ENCODE results near the gene PGBD2.
"Not testable (repeated sequence)": the region's sequence is repeated elsewhere in the genome, so short reads cannot be mapped to it uniquely, and the experiment has no call there.

Gene PGBD2

DNA sequence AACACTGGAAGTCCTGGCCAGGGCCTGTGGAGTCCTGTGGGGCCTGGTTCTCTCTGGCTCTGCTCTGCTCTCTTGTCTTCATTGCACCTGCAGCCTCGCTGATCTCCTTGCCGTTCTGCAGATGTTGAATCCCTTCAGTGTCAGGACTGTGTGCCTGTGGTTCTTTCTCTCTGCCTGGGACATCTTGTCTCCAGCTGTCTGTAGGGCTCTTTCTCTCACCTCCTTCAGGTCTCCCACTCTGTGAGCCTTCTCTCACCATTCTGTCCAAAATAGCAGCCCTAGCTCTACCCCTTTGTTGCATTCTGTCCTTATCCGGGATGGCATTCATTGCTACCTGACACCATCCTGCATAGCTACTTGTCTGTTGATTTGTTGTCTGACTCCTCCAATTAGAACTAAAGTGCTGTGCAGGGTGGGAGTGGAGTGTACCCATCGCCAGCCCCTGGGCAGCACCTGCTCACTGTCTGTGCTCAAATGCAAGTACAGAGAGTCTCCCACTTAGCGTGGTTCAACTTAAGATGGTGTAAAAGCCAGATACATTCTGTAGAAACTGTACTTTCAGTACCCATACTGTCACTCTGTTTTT, 8.9 kb downstream of the PGBD2 start:
- TF ChIP-seq, protein P1, sequence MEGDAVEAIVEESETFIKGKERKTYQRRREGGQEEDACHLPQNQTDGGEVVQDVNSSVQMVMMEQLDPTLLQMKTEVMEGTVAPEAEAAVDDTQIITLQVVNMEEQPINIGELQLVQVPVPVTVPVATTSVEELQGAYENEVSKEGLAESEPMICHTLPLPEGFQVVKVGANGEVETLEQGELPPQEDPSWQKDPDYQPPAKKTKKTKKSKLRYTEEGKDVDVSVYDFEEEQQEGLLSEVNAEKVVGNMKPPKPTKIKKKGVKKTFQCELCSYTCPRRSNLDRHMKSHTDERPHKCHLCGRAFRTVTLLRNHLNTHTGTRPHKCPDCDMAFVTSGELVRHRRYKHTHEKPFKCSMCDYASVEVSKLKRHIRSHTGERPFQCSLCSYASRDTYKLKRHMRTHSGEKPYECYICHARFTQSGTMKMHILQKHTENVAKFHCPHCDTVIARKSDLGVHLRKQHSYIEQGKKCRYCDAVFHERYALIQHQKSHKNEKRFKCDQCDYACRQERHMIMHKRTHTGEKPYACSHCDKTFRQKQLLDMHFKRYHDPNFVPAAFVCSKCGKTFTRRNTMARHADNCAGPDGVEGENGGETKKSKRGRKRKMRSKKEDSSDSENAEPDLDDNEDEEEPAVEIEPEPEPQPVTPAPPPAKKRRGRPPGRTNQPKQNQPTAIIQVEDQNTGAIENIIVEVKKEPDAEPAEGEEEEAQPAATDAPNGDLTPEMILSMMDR (IDR thresholded peaks at IDR 0.05), result no peak
- no peak overlapping the region for H3K4me3 ChIP-seq
- no peak for DNase-seq (ENCODE audit: low spot score)
- H3K27ac ChIP-seq, result no peak overlapping the region

DNA sequence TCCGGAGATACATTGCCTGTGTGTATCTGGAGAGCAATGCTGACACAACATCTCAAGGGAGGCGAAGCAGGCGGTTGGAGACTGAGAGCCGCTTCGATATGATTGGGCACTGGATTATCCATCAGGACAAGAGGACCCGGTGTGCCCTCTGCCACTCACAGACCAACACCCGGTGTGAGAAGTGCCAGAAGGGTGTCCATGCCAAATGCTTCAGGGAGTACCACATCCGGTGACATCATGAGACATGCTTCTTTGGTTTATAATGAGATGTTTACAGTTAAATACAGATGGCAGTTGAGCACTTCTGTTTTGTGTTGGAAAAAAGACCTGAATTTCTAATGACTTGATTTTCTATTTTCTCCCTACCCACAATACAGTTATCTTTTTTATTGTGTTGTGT, 12.1 kb downstream of the PGBD2 start:
- TF ChIP-seq, protein P1 (IDR thresholded peaks at IDR 0.05), result no peak
- Histone ChIP-seq H3K4me3 (no peak overlapping the region), H3K27ac (no peak overlapping the region)
- DNase-seq (ENCODE audit: low spot score), result no peak

DNA sequence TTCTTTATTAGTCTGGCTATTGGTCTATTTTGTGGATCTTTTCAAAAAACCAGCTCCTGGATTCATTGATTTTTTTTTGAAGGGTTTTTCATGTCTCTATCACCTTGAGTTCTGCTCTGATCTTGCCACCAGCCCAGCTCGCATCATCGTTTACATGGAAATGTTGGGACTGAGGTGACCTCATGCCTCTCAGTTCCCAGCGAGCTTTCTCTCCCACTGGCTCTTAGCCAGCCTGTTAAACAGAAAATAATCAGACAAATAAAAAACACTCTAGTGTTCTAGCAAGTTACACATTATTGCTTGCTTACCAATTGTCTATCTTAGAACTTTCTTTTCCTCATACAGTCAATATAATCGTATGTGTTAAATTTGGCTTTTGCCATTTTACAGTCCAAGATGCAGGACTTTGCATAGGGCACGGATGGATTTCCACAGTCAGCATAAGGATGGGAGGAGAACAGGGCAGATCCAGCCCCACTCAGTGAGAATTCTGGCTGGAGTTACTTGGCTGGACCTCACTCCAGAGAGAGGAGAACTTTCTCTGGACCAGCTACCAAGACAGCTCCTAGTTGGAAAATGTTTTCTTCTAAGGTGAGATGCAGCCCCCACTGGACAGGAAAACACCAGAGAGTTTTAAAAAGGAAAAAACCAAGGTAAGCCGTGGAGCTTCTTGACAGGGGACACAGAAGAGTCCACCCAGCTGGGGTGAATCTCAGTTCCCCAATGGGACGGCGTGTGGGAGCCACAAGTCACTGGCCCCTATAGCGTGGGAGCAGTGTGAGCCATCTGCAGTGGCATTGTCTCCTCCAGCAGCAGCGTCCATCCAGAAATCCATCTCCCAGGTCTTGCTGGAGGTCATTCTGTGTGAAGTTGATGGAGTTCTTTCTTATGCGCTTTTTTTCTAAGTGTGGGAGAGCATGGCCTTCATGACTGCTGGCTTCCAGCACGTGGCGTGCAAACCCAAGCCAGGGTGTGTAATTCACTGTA, 17.6 kb downstream of the PGBD2 start:
- H3K4me3 ChIP-seq, result no peak overlapping the region
- DNase-seq (ENCODE audit: low spot score), result no peak
- TF ChIP-seq, protein P1 (IDR thresholded peaks at IDR 0.05), result no peak
- H3K27ac ChIP-seq, result no peak overlapping the region

DNA sequence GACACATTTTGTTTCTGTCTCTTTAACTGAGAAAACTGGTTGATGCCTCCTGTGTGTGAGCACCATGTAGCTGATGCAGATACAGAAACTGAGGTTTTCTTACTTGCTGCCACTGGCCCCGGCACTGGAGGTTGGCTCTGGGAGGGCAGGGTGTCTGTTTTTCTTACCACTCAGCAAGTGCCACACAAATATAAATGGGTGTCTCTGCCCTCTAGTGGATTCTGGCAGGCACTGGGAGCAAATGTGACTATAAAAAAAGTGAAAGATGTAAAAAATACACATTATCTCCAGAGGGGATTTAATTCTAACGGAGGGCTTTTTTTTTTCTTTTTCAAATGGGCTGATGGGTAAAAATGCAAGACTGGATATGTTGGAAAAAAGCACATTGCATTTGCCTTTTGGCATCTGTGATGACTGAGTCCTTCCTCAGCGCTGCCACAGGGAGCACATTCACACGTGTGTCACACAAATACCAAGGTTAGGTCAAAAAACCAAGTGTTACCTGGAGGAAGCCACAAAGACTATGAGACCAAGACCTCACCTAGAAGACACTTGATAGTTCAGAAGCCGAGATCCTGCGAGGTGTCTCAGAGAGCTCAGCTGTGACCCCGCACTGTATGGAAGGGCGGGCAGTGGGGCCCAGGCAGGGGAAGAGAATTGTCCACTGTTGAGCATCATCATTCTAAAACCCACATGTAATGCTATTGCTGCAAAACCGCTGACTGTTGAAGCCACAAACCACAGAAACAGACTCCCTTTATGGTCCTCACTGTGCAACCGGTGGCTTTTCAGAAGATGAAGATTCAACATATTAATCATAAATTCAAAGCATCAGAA, 18.9 kb downstream of the PGBD2 start:
- H3K4me3 ChIP-seq, result no peak overlapping the region
- TF ChIP-seq, protein P1 (IDR thresholded peaks at IDR 0.05), result no peak
- H3K27ac ChIP-seq, result no peak overlapping the region
- no peak for DNase-seq (ENCODE audit: low spot score)

DNA sequence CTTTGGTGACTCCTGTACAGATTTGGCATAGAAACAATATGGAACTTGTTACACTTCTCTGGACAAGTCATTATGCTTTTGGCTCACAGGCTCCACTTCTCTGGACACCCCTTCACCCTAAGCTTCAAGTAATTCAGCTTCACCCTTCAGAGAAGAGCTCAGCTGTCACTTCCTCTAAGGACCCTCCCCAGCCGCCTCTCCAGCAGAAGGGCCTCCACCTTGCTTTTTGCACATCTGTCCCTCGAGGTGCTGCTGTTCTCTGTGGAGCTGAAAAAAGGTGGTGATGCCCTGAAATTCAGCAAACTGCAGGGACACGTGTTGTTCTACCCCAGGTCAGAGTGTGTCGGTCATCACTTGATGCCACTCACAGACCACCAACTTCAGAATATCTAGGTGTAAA, 19.8 kb downstream of the PGBD2 start:
- DNase-seq (ENCODE audit: low spot score); H3K4me3 ChIP-seq; H3K27ac ChIP-seq: not testable (repeated sequence)

DNA sequence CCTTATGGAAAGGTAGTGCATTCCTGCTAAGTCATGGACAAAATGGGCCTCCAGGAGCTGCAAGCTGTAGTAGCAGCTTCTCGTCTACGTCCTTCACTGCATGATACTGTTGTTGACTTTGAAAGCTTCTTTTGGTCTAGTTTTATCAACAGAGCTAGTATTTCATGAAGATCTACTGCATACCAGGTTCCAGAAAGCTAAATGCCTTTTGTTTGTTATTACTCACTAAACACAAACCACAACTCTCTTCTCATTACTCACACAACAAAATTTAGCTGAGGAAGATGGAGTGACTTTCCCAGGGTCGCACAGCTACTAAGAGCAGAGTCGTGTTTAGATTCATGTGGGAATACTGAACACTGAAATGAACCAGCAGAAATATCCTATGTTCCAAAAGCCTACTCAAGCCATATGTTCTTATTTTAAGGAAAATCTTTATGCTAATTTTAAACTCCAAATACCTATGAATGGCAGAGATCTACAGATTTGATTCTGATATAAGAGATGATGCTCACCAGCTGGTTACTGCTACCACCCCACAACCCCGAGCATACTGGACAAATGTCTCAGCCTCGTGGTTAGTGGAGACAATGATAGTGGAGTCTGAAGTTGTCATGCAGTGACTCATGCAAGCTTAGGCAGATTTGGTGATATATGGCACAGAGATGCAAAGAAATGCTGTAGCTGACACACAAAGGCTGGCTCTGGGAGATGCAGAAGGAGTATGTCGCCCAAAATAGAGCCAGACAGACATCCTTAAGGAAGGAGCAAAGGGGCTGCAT, 20.6 kb downstream of the PGBD2 start:
- no peak overlapping the region for H3K27ac ChIP-seq
- DNase-seq (ENCODE audit: low spot score), result no peak
- TF ChIP-seq, protein P1 (IDR thresholded peaks at IDR 0.05), result no peak
- H3K4me3 ChIP-seq, result no peak overlapping the region

DNA sequence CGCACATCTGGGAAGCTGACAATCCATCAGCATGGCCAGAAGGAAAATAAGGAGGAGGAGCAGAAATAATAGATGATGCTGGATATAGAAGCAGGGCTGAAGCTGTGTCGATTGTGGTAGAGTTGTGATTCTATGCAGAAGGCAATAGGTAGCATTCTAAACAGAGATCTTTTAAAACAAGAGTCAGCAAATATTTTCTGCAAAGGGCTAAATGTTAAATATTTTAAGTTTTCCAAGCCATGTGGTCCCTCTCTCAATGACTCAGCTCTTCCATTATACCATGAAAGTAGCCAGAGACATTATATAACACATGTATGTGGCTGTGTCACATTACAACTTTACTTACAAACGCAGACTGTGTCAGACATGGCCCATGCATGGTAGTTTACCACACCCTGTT, 21.2 kb downstream of the PGBD2 start:
- DNase-seq (ENCODE audit: low spot score); H3K4me3 ChIP-seq; H3K27ac ChIP-seq: not testable (repeated sequence)

DNA sequence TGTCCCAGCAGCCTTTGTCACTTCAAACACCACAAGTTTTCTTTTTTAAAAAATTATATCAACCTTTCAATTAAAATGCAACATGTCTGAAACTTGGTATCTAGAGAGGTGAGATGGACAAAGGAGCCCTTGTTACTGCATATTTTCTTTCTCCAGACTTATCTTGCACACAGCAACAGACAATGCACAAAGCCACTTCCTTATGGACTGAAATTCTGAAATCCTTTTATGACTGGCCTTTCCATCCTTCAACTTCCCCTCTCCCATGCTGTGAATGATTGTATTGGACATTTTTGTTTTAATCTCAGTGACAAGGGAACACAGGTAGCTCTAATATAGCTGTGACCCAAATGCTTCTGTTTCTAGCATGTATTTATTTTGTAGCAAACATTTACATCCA, 22.1 kb downstream of the PGBD2 start:
- H3K27ac ChIP-seq; H3K4me3 ChIP-seq; DNase-seq (ENCODE audit: low spot score): not testable (repeated sequence)

DNA sequence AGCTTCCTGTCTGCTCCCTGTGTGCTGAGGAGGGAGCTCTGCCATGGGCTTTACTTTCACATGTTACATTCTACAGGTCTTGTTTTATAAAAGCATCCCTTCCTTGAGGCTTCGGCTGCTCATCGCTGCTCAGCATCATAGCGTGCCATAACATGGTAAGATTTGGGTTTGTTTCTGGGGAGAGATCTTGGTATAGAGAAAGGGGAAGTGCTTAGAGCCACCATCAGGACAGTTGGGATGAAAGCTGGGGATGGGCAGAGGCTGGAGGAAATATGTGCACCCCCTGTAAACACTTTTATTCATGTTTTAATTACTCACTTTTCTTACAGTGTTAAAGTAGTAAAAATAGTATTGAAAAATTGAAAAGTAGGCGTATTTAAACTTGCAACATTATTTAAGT, 24.0 kb downstream of the PGBD2 start:
- not testable (repeated sequence) for H3K27ac ChIP-seq; DNase-seq (ENCODE audit: low spot score); H3K4me3 ChIP-seq

DNA sequence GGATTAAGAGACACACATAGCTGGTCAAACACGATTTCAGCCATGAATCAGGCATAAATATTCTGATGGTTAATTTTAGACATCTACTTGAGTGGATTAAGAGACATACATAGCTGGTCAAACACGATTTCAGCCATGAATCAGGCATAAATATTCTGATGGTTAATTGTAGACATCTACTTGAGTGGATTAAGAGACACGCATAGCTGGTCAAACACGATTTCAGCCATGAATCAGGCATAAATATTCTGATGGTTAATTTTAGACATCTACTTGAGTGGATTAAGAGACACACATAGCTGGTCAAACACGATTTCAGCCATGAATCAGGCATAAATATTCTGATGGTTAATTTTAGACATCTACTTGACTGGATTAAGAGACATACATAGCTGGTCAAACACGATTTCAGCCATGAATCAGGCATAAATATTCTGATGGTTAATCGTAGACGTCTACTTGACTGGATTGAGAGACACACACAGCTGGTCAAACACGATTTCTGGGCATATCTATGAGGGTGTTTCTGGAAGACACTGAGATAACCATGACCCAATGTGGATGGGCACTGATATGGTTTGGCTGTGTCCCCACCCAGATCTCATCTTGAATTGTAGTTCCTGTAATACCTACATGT, 32.3 kb downstream of the PGBD2 start:
- not testable (repeated sequence) for H3K27ac ChIP-seq; DNase-seq (ENCODE audit: low spot score); H3K4me3 ChIP-seq

All from coronary artery (tissue), 2 donors.